DMS53 treated with DMSO at 0.1 percent for 48 hours (cell line): ENCODE data around the gene TIMP3.

Experiments used
- DNase-seq: peaks from one replicate; lab custom pipeline; 2025; ENCODE audit not compliant: unreplicated experiment; lab: John Stamatoyannopoulos, UW

TIMP3 gene

GRCh38 chr22:32827049-32827602, 25.6 kb downstream of the TIMP3 start:
- DNase-seq: no peak

GRCh38 chr22:32828150-32828549, 26.6 kb downstream of the TIMP3 start:
- DNase-seq: no peak

- DNase-seq: no peak
These were observed 27.1 kb downstream of the TIMP3 start for GRCh38 chr22:32828561-32828960.

DNA sequence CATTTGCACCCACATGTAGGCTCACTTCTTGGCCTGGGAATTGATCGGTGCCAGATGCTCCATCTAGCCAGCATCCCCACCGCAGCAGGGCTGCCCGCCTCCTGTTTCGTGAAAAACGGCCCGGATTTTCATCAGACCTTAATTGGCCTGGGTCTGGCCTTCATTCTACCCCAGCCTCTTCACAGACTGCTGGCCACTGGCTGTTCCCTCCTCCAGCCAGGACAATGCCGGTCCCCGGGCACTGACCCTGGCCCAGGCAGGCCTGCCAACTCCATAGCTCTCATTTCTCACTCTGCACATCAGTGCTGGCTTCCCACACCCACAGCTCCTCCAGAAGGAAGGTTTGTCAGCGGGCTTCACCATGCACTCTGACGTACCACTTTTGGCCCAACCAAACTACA, 27.9 kb downstream of the TIMP3 start:
- no peak for DNase-seq

- no peak for DNase-seq
These were observed 29.0 kb downstream of the TIMP3 start for GRCh38 chr22:32830473-32830872.

GRCh38 chr22:32830957-32831356, 29.5 kb downstream of the TIMP3 start:
- no peak for DNase-seq

DNA sequence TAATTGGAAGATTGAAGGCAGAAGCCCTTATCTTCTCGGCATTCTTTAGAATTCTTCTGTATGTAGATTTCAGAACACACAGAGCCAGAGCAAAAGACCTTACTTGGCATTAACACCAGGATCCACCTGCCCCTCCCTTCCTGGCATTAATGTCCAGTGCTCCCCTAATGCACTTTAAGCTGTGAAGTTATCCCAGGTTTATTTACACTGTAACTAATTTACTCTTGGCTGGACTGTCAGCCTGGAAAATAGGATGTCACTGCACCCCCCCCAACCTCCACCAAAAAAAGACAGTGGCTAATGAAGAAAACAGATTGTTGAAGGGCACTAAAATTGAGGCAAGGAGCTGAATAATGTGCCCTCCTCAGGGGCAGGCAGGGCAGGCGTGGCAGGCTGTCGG, 30.1 kb downstream of the TIMP3 start:
- DNase-seq: no peak

GRCh38 chr22:32832174-32832573, 30.7 kb downstream of the TIMP3 start:
- DNase-seq: no peak

GRCh38 chr22:32836280-32837123, 35.0 kb downstream of the TIMP3 start:
- DNase-seq: no peak

DNA sequence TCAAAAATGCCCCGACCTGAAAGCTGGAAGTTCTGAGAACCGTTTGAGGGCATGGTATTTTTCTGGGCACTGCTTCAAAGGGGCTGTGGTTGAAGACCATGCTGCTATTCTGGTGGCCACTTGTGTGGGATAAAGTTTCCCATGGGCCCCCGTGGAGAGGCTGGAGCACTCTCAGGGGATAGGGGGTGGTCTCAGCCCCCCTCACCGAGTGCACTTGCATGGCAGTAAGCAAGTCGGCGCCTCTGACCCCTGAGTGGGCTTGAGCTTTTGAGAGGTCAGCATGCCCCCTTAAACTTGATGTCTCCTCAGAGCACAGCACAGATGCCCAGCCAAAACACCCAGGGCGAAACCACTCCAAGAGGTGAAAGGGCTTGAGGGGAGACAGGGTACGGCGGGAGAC, 35.6 kb downstream of the TIMP3 start:
- DNase-seq: no peak

DNA sequence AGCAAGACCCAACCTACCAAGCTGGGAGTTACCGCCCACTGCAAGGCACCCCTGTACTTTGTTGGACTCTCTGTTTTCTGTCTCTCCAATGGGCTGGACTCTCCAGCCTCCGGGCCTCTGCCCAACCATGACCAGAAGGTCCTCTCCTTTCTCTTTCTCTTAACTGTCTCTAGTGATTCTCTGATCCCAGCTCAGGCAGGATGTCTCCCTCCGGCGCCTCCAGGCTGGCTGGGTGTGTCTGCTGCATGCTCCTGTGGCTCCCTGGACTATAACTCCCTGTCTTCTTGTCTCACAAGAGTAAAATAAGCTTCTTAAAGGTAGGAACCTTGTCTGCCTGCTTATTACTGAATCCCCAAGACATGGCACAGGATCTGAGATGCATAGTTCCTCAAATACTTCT, 36.3 kb downstream of the TIMP3 start:
- DNase-seq: no peak

- DNase-seq: no peak
These were observed 38.5 kb downstream of the TIMP3 start for GRCh38 chr22:32839831-32840584.

DNA sequence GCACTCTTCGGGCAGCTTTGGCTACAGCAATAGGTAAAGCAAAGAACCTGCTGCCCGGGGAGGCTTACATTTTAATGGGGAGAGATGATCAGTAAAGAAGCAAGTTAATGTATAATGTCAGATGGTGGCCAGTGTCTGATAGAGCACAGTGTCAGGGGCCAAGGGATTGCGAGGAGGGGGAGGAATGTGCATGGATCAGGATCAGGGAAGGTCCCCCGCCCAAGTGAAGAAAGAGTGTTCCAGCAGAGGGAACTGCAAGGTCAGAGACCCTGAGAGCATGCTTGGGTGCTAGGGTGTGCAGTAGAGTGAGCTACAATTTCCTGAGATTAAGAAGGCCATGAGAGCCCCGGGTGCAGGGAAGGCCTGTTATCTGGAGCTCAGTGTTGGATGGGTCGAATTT, 39.7 kb downstream of the TIMP3 start:
- DNase-seq: no peak

DNA sequence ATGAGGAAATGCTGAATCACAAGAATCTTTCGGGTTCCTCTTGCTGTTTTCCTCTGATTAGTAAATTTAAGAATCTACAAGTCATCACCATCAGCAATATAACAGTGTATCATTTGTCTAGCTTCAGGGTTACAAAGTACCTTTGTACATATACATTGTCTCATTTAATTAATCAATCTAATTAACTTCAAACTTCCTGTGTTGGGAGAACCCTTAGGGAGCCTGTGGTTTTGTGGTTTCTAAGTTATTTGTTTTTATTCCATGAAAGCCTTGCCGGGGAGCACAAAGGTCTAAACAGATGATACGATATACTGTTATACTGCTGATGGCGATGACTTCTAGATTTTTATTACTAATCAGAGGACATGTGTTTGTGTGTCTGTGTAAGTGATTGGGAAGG, 41.0 kb downstream of the TIMP3 start:
- DNase-seq: no peak

- DNase-seq: no peak
These were observed 41.8 kb downstream of the TIMP3 start for GRCh38 chr22:32843300-32843699.

- DNase-seq: no peak
These were observed 42.7 kb downstream of the TIMP3 start for GRCh38 chr22:32844251-32844650.

DNA sequence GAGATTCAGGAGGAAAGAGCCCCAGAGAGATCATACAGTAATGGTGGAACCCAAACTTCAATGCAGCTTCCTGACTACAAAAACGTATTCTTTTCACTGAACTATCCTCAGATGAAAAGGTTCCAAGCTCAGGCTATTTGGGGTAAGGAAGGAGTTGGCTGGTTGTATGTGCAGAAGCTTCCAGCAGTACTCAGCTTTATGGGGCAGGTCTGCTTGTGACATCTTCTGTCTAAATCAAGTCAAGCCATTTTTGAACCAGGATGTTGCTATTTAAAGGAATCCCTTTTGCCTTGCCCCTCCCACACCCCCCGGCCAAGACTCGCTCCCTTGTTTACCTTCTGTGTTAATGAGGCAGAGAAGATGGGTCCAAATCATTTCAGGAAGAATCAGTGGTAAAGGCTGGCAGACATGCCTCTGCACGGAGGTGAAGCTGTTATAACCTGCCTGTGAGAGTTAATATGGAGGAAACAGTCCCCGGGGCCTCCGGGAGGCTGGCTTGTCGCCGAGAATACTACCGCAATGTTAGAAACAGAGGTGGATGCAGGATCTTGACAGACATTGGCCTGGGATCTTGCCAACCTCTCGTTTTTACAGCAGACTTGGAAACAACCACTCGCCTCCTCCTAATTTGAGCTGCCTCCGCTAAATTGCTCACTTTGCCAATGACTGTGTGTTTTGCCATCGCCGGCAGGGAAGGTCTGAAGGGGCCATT, 45.4 kb downstream of the TIMP3 start:
- DNase-seq: no peak

DNA sequence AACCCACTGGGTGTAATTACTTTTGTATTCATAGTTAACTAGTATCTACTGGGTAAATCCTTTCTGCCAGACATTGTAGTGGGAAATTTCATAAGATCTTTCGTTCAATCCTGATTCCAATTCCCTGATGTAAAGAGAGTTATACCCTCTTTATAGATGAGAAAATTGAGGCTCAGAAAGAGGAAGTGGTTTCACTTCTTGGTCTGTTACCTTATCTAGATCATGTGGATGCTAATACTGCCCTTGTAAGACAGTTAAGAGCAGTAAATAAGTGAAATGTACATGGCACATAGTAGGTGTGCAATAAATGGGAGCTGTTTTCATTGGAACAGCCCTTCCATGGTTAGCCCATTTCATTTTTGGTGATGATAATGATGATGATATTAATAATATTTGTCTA, 46.7 kb downstream of the TIMP3 start:
- no peak for DNase-seq

GRCh38 chr22:32849501-32849900, 48.0 kb downstream of the TIMP3 start:
- DNase-seq: no peak

DNA sequence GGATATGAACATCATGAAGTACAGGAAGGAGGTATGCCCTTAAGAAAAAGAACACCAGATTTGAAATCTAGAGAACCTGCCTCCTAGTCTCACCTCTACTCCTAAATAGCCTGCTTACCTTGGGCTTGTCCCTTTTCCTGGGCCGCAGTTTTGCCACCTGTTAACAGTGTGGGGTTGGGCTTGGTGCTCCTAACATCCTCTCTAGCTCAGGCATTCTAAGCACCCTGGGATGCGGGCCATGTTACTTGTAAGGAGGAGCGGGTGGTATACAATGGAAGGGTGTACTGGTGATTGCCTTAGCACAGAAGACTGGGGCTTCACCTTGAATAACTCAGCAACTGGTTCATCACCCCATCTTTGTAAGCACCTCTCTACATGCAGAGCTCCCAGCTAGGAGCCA, 48.7 kb downstream of the TIMP3 start:
- DNase-seq: no peak
